Measurements from ENCODE around the gene ADGRL2. TPM values are rescaled to one million over a fixed set of nuclear protein-coding genes. Genes with fewer than 3 reads are reported as not detected.

The ADGRL2 gene
- total RNA-seq, 1 experiment from 2014 or later: 0.20 TPM

- no peak for TF ChIP-seq CTCF (IDR thresholded peaks at IDR 0.05 in 2 of 3, conservative IDR thresholded peaks at IDR 0.05 in 1 of 3; ENCODE audit: borderline replicate concordance in 1 of 3, insufficient read depth in 1 of 3, low read depth in 2 of 3, low read length in 2 of 3)
- no peak for TF ChIP-seq JUND (IDR thresholded peaks at IDR 0.05)
- no peak for TF ChIP-seq CEBPB (IDR thresholded peaks at IDR 0.05; ENCODE audit: low read depth)
- no peak for TF ChIP-seq FOSL1 (IDR thresholded peaks at IDR 0.05; ENCODE audit: low read depth)
- TF ChIP-seq EGR1 (IDR thresholded peaks at IDR 0.05; ENCODE audit: low read depth): no peak
- TF ChIP-seq, protein P1, sequence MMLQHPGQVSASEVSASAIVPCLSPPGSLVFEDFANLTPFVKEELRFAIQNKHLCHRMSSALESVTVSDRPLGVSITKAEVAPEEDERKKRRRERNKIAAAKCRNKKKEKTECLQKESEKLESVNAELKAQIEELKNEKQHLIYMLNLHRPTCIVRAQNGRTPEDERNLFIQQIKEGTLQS (IDR thresholded peaks at IDR 0.05): no peak
These were observed 1.6 kb downstream of the ADGRL2 start (continued) for GRCh38 chr1:81802457-81802706.

GRCh38 chr1:81802707-81803430 is 2.1 kb downstream of the ADGRL2 start:
- Histone ChIP-seq H3K79me2 (ENCODE audit: insufficient read depth, low read length) (no peaks in the 10 kb centered on the region), H3K9me3 (ENCODE audit: control insufficient read depth in 1 of 2, insufficient read depth in 1 of 2, low read depth in 1 of 2, low read length in 2 of 2) (no peaks in the 10 kb centered on the region; a peak in 1 of 4 replicates), H3K27me3 (ENCODE audit: insufficient read depth, low read length) (no peaks in the 10 kb centered on the region), H3K9ac (ENCODE audit: low read length) (no peak overlapping the region), H3K4me1 (ENCODE audit: control insufficient read depth in 1 of 2, insufficient read depth in 2 of 2, low read length in 2 of 2) (no peaks in the 10 kb centered on the region), H3K36me3 (ENCODE audit: control insufficient read depth in 1 of 2, insufficient read depth in 2 of 2, low read length in 2 of 2) (no peaks in the 10 kb centered on the region), H4K20me1 (ENCODE audit: insufficient read depth) (no peaks in the 10 kb centered on the region), H3K4me3 (replicated peaks in 1 of 2; ENCODE audit: low read depth in 1 of 2, low read length in 2 of 2) (no peak overlapping the region), H3K9me2 (ENCODE audit: insufficient read depth) (no peaks in the 10 kb centered on the region), H3K4me2 (ENCODE audit: low read length) (no peak overlapping the region), H3K27ac (ENCODE audit: low read depth, low read length) (no peak overlapping the region), H2AFZ (ENCODE audit: low read depth, low read length, poor library complexity, severe bottlenecking) (no peak overlapping the region)
- ChIA-PET POLR2A (no interaction called here), RAD21 (ENCODE audit: low non-redundant PET in 1 of 2, low total read pairs in 2 of 2, uncharacterized antibody in 2 of 2, unreplicated experiment in 2 of 2) (no interaction called here), CTCF (no interaction called here)
- intact Hi-C loops (cut with micrococcal nuclease): no loop called here
- no peak for ATAC-seq
- no peak for DNase-seq (ENCODE audit: low read depth, low spot score)
- no peak for TF ChIP-seq REST (IDR thresholded peaks at IDR 0.05; ENCODE audit: low read depth)
- no peak for TF ChIP-seq ELF1 (IDR thresholded peaks at IDR 0.05; ENCODE audit: borderline replicate concordance, low read depth)
- TF ChIP-seq CTCF (IDR thresholded peaks at IDR 0.05 in 2 of 3, conservative IDR thresholded peaks at IDR 0.05 in 1 of 3; ENCODE audit: borderline replicate concordance in 1 of 3, insufficient read depth in 1 of 3, low read depth in 2 of 3, low read length in 2 of 3): no peak
- TF ChIP-seq EZH2 (IDR thresholded peaks at IDR 0.05): no peak
- TF ChIP-seq YY1 (IDR thresholded peaks at IDR 0.05; ENCODE audit: extremely low read depth, insufficient replicate concordance, low read depth, low read length): no peak
- TF ChIP-seq POLR2A (IDR thresholded peaks at IDR 0.05; ENCODE audit: borderline replicate concordance, extremely low read depth, insufficient read depth, insufficient read length): no peak
- no peak for TF ChIP-seq CEBPB (IDR thresholded peaks at IDR 0.05; ENCODE audit: low read depth)
- TF ChIP-seq SP1 (IDR thresholded peaks at IDR 0.05; ENCODE audit: low read depth): no peak
- no TSS peak for BruUV-seq (replicated peaks)
